Gastroesophageal sphincter (tissue), 3 donors: ENCODE results near the gene AKR1B1.

Source experiments
- CTCF ChIP-seq, 4 experiments: fragments of 200-600 bp in 2 of 4; fragments of 450-650 bp in 2 of 4; sonication (generic) in 1 of 4; IDR thresholded peaks; one replicate each; pipeline ENCODE4 v1.5.1; 2017 to 2019; ENCODE audit warnings: antibody characterized with exemption in 4 of 4, mild to moderate bottlenecking in 2 of 4, moderate library complexity in 2 of 4
- EP300 ChIP-seq: sonication (generic); formaldehyde crosslinking; IDR thresholded peaks from one replicate; pipeline ENCODE4 v1.6.1; 2017; ENCODE audit warnings: antibody characterized with exemption, mild to moderate bottlenecking
- POLR2A ChIP-seq, 2 donors: fragments of 450-650 bp; IDR thresholded peaks; one replicate each; pipeline ENCODE4 v1.6.1; 2017; ENCODE audit warnings: antibody characterized with exemption in 2 of 2, mild to moderate bottlenecking in 2 of 2, moderate library complexity in 1 of 2

- TF ChIP-seq CTCF (IDR thresholded peaks at IDR 0.05): no peak
- no peak for TF ChIP-seq POLR2A (IDR thresholded peaks at IDR 0.05)
- TF ChIP-seq EP300: no peak
Measured at GRCh38 chr7:134468054-134468453, 9.2 kb upstream of the AKR1B1 start.
